ENCODE results near the gene ELMO2.

DNA sequence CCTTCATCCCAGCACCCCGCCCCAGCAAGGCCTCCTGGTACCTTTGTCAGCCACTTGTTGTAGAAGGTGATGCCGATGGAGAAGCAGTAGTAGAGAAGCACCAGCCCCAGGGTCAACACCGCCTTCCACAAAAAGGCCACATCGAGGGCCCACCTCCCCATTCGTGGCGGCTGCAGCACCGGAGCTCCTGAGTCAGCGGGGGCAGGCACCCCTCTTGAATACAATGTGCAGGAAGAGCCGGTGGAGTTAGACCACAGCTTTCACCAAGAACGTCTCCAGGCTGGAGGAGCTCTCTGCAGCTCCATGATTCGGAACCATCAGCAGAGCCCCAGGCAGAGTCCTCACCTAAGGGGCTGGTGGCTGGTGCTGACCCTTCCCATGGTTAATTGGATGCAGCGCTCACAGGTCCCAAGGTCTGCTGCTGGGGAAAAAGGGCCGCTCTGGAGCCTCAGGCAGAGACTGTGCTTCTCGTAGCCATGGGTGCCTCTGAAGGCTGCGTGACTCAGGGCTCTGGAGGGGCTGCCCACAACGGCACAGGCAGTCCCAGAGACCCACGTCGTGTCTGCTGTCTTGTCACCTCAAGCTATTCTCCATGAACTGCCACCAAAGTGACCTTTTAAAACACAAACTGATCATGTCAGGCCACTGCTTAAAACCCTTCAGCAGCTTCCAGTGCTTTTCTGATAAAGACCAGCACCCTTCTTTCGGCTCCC lies 47.9 kb downstream of the ELMO2 start:
- TF ChIP-seq FEZF1 (tag by site-specific recombination; IDR thresholded peaks at IDR 0.05) (no peak), MZF1 (tag by site-specific recombination; IDR thresholded peaks at IDR 0.05; ENCODE audit: borderline replicate concordance) (no peak), SCRT2 (tag by site-specific recombination; IDR thresholded peaks at IDR 0.05) (no peak)
- TF ChIP-seq, protein P1, sequence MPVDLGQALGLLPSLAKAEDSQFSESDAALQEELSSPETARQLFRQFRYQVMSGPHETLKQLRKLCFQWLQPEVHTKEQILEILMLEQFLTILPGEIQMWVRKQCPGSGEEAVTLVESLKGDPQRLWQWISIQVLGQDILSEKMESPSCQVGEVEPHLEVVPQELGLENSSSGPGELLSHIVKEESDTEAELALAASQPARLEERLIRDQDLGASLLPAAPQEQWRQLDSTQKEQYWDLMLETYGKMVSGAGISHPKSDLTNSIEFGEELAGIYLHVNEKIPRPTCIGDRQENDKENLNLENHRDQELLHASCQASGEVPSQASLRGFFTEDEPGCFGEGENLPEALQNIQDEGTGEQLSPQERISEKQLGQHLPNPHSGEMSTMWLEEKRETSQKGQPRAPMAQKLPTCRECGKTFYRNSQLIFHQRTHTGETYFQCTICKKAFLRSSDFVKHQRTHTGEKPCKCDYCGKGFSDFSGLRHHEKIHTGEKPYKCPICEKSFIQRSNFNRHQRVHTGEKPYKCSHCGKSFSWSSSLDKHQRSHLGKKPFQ (tag by site-specific recombination; IDR thresholded peaks at IDR 0.05): no peak

Measured in HEK293 (cell line).